ENCODE results near the gene WDR11. TPM values are rescaled to one million over a fixed set of nuclear protein-coding genes. Genes with fewer than 3 reads are reported as not detected.
A peak's percentile ranks its signal among the peaks of the same experiment; 100 is the strongest.

The WDR11 gene
- total RNA-seq, 1 donor from 2014 or later = 56.7 TPM

GRCh38 chr10:120944586-120945125 lies 93.5 kb downstream of the WDR11 start:
- Histone ChIP-seq H3K36me3 (ENCODE audit: control insufficient read depth, insufficient read depth, low read length) (no peaks in the 10 kb centered on the region), H3K4me3 (ENCODE audit: low read depth, low read length) (no peak overlapping the region), H3K27me3 (ENCODE audit: control insufficient read depth, insufficient read depth, low read length) (peaks cover 7% of the 10 kb centered on the region)
- TF ChIP-seq, protein P1, sequence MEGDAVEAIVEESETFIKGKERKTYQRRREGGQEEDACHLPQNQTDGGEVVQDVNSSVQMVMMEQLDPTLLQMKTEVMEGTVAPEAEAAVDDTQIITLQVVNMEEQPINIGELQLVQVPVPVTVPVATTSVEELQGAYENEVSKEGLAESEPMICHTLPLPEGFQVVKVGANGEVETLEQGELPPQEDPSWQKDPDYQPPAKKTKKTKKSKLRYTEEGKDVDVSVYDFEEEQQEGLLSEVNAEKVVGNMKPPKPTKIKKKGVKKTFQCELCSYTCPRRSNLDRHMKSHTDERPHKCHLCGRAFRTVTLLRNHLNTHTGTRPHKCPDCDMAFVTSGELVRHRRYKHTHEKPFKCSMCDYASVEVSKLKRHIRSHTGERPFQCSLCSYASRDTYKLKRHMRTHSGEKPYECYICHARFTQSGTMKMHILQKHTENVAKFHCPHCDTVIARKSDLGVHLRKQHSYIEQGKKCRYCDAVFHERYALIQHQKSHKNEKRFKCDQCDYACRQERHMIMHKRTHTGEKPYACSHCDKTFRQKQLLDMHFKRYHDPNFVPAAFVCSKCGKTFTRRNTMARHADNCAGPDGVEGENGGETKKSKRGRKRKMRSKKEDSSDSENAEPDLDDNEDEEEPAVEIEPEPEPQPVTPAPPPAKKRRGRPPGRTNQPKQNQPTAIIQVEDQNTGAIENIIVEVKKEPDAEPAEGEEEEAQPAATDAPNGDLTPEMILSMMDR (IDR thresholded peaks at IDR 0.05; ENCODE audit: insufficient read depth, low read length, poor library complexity, severe bottlenecking) = no peak
- DNase-seq (ENCODE audit: low read depth) = no peak

DNA sequence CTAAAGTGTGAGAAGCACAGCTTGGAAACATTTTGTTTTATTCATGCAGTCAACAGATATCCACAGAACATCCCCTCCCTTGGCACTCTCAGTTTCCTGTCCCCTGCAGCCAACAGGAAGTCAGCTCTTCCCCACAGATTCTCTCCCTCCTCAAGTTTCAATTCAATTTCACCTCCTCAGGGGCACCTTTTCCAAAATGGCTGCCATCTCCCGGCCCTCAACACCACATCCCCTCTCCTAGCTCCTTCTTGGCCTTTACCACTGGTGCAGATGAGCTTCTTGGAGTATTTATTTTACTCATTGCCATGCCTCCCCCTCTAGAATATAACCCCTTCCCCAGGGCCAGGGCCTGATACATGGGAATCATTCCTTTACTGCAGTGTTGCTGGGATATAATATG lies 94.0 kb downstream of the WDR11 start:
- DNase-seq (ENCODE audit: low read depth) = no peak
- no peaks in the 10 kb centered on the region for H3K36me3 ChIP-seq (ENCODE audit: control insufficient read depth, insufficient read depth, low read length)
- H3K27me3 ChIP-seq (ENCODE audit: control insufficient read depth, insufficient read depth, low read length) = peaks cover 8% of the 10 kb centered on the region
- H3K4me3 ChIP-seq (ENCODE audit: low read depth, low read length) = no peak overlapping the region
- TF ChIP-seq, protein P1 (IDR thresholded peaks at IDR 0.05; ENCODE audit: insufficient read depth, low read length, poor library complexity, severe bottlenecking) = no peak

DNA sequence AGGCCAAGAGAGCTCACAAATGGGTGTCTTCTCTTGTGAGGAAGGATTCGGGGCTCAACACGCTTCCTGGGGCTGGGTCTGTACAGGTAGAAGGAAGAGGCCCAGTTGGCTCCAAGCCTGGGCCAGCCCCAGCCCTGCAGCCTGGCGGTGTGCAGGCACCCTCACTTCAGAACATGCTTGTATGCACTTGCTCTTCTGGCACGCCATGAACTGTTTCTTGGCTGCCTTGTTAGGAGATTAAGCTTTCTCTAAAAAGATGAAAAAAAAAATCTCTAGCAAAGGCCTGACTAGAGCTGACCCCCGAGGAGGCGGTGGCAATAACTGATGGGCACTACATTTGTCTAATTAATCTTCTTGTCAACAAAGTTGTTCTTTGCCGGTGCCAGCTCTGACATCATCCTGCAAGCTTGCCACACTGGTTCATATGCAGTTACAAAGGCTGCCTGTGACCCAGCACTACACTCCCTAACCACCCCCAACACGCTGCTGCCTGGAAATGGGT lies 94.7 kb downstream of the WDR11 start:
- DNase-seq (ENCODE audit: low read depth) = no peak
- Histone ChIP-seq H3K27me3 (ENCODE audit: control insufficient read depth, insufficient read depth, low read length) (peaks cover 8% of the 10 kb centered on the region), H3K4me3 (ENCODE audit: low read depth, low read length) (no peak overlapping the region), H3K36me3 (ENCODE audit: control insufficient read depth, insufficient read depth, low read length) (no peaks in the 10 kb centered on the region)
- TF ChIP-seq, protein P1 (IDR thresholded peaks at IDR 0.05; ENCODE audit: insufficient read depth, low read length, poor library complexity, severe bottlenecking) = no peak

DNA sequence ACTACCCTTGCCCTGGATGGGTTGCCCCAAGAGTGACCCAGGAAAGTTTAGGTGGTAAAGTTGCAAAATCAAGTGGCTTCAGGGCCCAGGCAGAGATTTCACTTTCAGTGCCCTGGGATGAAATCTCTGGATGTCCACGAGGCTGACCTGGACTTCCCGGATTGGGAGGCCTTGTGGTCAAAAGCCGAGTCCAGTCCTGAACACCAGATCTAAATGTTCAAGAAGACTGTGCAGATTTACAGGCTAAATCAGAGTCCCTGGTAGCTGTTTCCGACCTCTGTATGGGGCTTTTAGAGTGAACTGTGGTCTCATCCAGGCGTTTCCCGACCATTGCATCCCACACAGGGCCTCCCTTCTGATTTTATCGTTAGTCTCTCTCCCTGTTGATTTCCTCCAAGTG lies 95.3 kb downstream of the WDR11 start:
- TF ChIP-seq, protein P1 (IDR thresholded peaks at IDR 0.05; ENCODE audit: insufficient read depth, low read length, poor library complexity, severe bottlenecking) = no peak
- Histone ChIP-seq H3K27me3 (ENCODE audit: control insufficient read depth, insufficient read depth, low read length) (peaks cover 8% of the 10 kb centered on the region), H3K4me3 (ENCODE audit: low read depth, low read length) (no peak overlapping the region), H3K36me3 (ENCODE audit: control insufficient read depth, insufficient read depth, low read length) (no peaks in the 10 kb centered on the region)
- no peak for DNase-seq (ENCODE audit: low read depth)

GRCh38 chr10:120948889-120949608 lies 97.9 kb downstream of the WDR11 start:
- H3K27me3 ChIP-seq (ENCODE audit: control insufficient read depth, insufficient read depth, low read length) = peaks cover 8% of the 10 kb centered on the region
- no peak for DNase-seq (ENCODE audit: low read depth)
- no peaks in the 10 kb centered on the region for H3K36me3 ChIP-seq (ENCODE audit: control insufficient read depth, insufficient read depth, low read length)
- TF ChIP-seq, protein P1 (IDR thresholded peaks at IDR 0.05; ENCODE audit: insufficient read depth, low read length, poor library complexity, severe bottlenecking) = peak; percentile 61
- peak overlapping the region; percentile 19 for H3K4me3 ChIP-seq (ENCODE audit: low read depth, low read length)

Measured in kidney epithelial cell (primary cell).